Neural cell (in vitro differentiated cells): Measurements from ENCODE around the gene BTBD9. TPM values are rescaled to one million over a fixed set of nuclear protein-coding genes. Genes with fewer than 3 reads are reported as not detected.

ENCODE experiments used
- H2AFZ ChIP-seq: fragments of 200-600, 300-800 bp; sonication (generic), shearing (Covaris generic); 2 replicates; pipeline ENCODE4 v1.6.0; 2014; ENCODE audit warnings: low read depth, mild to moderate bottlenecking, antibody characterized with exemption, low read length, moderate library complexity
- H3F3A ChIP-seq: fragments of 200-600 bp; shearing (Covaris generic); 2 replicates; pipeline ENCODE4 v1.6.1; 2016; ENCODE audit warnings: mild to moderate bottlenecking, moderate library complexity, mixed read lengths, antibody characterized with exemption, low read length; ENCODE audit not compliant: insufficient read depth, poor library complexity, severe bottlenecking
- H3K27ac ChIP-seq: fragments of 200-600, 300-800 bp; sonication (generic), shearing (Covaris generic); 2 replicates; pipeline ENCODE4 v1.5.1; 2014; ENCODE audit warnings: mild to moderate bottlenecking, low read length, moderate library complexity
- H3K27me3 ChIP-seq: fragments of 300-800, 200-600 bp; sonication (generic), shearing (Covaris generic); 2 replicates; pipeline ENCODE4 v1.6.0; 2014; ENCODE audit warnings: mild to moderate bottlenecking, low read depth, low read length, moderate library complexity; ENCODE audit not compliant: insufficient read depth
- H3K36me3 ChIP-seq: fragments of 300-800, 200-600 bp; sonication (generic), shearing (Covaris generic); 2 replicates; pipeline ENCODE4 v1.5.1; 2014; ENCODE audit warnings: mild to moderate bottlenecking, antibody characterized with exemption, low read length, moderate library complexity; ENCODE audit not compliant: insufficient read depth
- H3K4me2 ChIP-seq: fragments of 300-800, 200-600 bp; sonication (generic), shearing (Covaris generic); 2 replicates; pipeline ENCODE4 v1.6.0; 2014; ENCODE audit warnings: mild to moderate bottlenecking, low read length
- H3K4me3 ChIP-seq: fragments of 300-800, 200-600 bp; sonication (generic), shearing (Covaris generic); 2 replicates; pipeline ENCODE4 v1.5.1; 2014; ENCODE audit warnings: mild to moderate bottlenecking, low read length, moderate library complexity
- H3K79me2 ChIP-seq: fragments of 200-600 bp; shearing (Covaris generic); replicated peaks from 2 replicates; pipeline ENCODE4 v1.6.0; 2014; ENCODE audit warnings: mild to moderate bottlenecking, low read length, moderate library complexity; ENCODE audit not compliant: insufficient read depth
- H3K9ac ChIP-seq: fragments of 300-800, 200-600 bp; sonication (generic), shearing (Covaris generic); 2 replicates; pipeline ENCODE4 v1.6.1; 2016; ENCODE audit warnings: mild to moderate bottlenecking, low read length, mixed read lengths
- H3K9me2 ChIP-seq: fragments of 200-600 bp; shearing (Covaris generic); 2 replicates; pipeline ENCODE4 v1.6.1; 2016; ENCODE audit warnings: mild to moderate bottlenecking, low read length, mixed read lengths; ENCODE audit not compliant: insufficient read depth
- H3K9me3 ChIP-seq: fragments of 200-600, 300-800 bp; sonication (generic), shearing (Covaris generic); 2 replicates; pipeline ENCODE4 v1.6.1; 2016; ENCODE audit warnings: mild to moderate bottlenecking, mixed run types, low read length, moderate library complexity, mixed read lengths
- H4K20me1 ChIP-seq: fragments of 200-600 bp; shearing (Covaris generic); 2 replicates; pipeline ENCODE4 v1.6.1; 2016; ENCODE audit warnings: mild to moderate bottlenecking, mixed run types; ENCODE audit not compliant: insufficient read depth
- EP300 ChIP-seq: fragments of 450-650 bp; conservative IDR thresholded peaks from 2 replicates; pipeline ENCODE4 v1.6.1; 2014; ENCODE audit warnings: antibody characterized with exemption, mild to moderate bottlenecking, moderate library complexity; ENCODE audit not compliant: poor library complexity, severe bottlenecking
- EZH2 ChIP-seq: fragments of 200-600, 300-800 bp; shearing (Covaris generic), sonication (generic); IDR thresholded peaks from 2 replicates; pipeline ENCODE4 v1.6.1; 2014; ENCODE audit warnings: antibody characterized with exemption, low read length, borderline replicate concordance, mild to moderate bottlenecking; ENCODE audit not compliant: insufficient read depth, poor library complexity, severe bottlenecking
- MXI1 ChIP-seq: fragments of 450-650 bp; conservative IDR thresholded peaks from 2 replicates; pipeline ENCODE4 v1.6.1; 2014; ENCODE audit warnings: antibody characterized with exemption, mild to moderate bottlenecking; ENCODE audit not compliant: poor library complexity, severe bottlenecking
- POLR2AphosphoS5 ChIP-seq: IDR thresholded peaks from 2 replicates; pipeline ENCODE4 v1.6.1; 2012
- RAD21 ChIP-seq: fragments of 450-650 bp; conservative IDR thresholded peaks from 2 replicates; pipeline ENCODE4 v1.6.1; 2014; ENCODE audit warnings: antibody characterized with exemption, mild to moderate bottlenecking, moderate library complexity
- SMC3 ChIP-seq: fragments of 450-650 bp; conservative IDR thresholded peaks from 2 replicates; pipeline ENCODE4 v1.6.1; 2014; ENCODE audit warnings: antibody characterized with exemption, mild to moderate bottlenecking, moderate library complexity; ENCODE audit not compliant: poor library complexity
- TAF1 ChIP-seq: IDR thresholded peaks from 2 replicates; pipeline ENCODE4 v1.6.1; 2012; ENCODE audit warnings: low read depth
- polyA plus RNA-seq: library from polyadenylated mRNA; depleted of rRNA; stranded (reverse); fragments of >200 nt; gene quantifications from 2 replicates; pipeline ENCODE4 v1.2.3, GENCODE V29; 2014
- TF ChIP-seq, protein P1 (sequence below): IDR thresholded peaks from 2 replicates; pipeline ENCODE4 v1.6.1; 2012; ENCODE audit warnings: borderline replicate concordance
- TF ChIP-seq, protein P2 (sequence below): fragments of 450-650 bp; IDR thresholded peaks from 2 replicates; pipeline ENCODE4 v1.5.1; 2014; ENCODE audit warnings: antibody characterized with exemption, mild to moderate bottlenecking, moderate library complexity; ENCODE audit not compliant: poor library complexity, severe bottlenecking

Gene BTBD9
- polyA plus RNA-seq, 1 donor from 2014 or later = 6.2 TPM

DNA sequence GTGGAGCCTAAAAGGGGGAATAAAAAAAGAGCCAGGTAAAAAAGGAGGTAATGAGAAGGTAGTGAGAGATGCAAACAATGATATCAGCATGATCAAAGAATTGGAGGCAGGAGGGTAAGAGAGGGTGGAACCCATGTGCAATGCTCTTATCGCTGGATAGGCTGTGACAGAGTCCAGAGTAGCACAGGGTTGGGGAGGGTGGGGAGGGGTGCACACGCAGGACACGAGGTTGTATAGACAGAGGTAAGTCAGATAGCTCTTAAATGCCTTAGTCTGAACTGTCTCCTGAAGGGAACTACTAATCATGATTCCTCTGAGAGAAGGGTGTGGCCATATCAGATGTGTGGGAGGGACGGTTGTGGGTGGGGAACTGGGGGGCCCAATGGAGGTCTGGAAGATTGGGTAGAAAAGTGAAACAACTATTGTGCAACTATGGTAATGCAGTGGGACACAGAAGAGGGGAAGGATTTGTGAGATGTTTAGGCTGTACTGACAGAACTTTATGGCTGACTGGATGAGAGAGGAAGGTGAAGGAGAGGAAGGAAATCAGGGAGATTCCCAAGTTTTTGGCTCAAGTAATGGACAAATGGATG is 354.8 kb downstream of the BTBD9 start (continued):
- no peak for TF ChIP-seq RAD21

- peak overlapping the region; percentile 22 for H3K9ac ChIP-seq
- H2AFZ ChIP-seq = no peak overlapping the region
- peak overlapping the region; percentile 38 for H3K4me3 ChIP-seq
- H3K9me2 ChIP-seq = no peaks in the 10 kb centered on the region
- no peaks in the 10 kb centered on the region for H3K27me3 ChIP-seq
- H3K36me3 ChIP-seq = no peaks in the 10 kb centered on the region
- H3F3A ChIP-seq = no peaks in the 10 kb centered on the region
- no peak for TF ChIP-seq EZH2
- TF ChIP-seq RAD21 = peak; percentile 36
- TF ChIP-seq, protein P1, sequence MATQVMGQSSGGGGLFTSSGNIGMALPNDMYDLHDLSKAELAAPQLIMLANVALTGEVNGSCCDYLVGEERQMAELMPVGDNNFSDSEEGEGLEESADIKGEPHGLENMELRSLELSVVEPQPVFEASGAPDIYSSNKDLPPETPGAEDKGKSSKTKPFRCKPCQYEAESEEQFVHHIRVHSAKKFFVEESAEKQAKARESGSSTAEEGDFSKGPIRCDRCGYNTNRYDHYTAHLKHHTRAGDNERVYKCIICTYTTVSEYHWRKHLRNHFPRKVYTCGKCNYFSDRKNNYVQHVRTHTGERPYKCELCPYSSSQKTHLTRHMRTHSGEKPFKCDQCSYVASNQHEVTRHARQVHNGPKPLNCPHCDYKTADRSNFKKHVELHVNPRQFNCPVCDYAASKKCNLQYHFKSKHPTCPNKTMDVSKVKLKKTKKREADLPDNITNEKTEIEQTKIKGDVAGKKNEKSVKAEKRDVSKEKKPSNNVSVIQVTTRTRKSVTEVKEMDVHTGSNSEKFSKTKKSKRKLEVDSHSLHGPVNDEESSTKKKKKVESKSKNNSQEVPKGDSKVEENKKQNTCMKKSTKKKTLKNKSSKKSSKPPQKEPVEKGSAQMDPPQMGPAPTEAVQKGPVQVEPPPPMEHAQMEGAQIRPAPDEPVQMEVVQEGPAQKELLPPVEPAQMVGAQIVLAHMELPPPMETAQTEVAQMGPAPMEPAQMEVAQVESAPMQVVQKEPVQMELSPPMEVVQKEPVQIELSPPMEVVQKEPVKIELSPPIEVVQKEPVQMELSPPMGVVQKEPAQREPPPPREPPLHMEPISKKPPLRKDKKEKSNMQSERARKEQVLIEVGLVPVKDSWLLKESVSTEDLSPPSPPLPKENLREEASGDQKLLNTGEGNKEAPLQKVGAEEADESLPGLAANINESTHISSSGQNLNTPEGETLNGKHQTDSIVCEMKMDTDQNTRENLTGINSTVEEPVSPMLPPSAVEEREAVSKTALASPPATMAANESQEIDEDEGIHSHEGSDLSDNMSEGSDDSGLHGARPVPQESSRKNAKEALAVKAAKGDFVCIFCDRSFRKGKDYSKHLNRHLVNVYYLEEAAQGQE = peak; percentile 98
- TF ChIP-seq TAF1 = no peak
- TF ChIP-seq MXI1 = no peak
- TF ChIP-seq SMC3 = peak; percentile 43
- TF ChIP-seq, protein P2, sequence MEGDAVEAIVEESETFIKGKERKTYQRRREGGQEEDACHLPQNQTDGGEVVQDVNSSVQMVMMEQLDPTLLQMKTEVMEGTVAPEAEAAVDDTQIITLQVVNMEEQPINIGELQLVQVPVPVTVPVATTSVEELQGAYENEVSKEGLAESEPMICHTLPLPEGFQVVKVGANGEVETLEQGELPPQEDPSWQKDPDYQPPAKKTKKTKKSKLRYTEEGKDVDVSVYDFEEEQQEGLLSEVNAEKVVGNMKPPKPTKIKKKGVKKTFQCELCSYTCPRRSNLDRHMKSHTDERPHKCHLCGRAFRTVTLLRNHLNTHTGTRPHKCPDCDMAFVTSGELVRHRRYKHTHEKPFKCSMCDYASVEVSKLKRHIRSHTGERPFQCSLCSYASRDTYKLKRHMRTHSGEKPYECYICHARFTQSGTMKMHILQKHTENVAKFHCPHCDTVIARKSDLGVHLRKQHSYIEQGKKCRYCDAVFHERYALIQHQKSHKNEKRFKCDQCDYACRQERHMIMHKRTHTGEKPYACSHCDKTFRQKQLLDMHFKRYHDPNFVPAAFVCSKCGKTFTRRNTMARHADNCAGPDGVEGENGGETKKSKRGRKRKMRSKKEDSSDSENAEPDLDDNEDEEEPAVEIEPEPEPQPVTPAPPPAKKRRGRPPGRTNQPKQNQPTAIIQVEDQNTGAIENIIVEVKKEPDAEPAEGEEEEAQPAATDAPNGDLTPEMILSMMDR = no peak
- TF ChIP-seq POLR2AphosphoS5 = peak; percentile 89
- TF ChIP-seq EP300 = peak; percentile 100
- no peaks in the 10 kb centered on the region for H4K20me1 ChIP-seq
- H3K9me3 ChIP-seq = no peaks in the 10 kb centered on the region
- H3K79me2 ChIP-seq = no peaks in the 10 kb centered on the region
- H3K4me2 ChIP-seq = peak overlapping the region; percentile 15
- peak overlapping the region; percentile 75 for H3K27ac ChIP-seq
Observed at GRCh38 chr6:38283734-38284362, 355.9 kb downstream of the BTBD9 start.

DNA sequence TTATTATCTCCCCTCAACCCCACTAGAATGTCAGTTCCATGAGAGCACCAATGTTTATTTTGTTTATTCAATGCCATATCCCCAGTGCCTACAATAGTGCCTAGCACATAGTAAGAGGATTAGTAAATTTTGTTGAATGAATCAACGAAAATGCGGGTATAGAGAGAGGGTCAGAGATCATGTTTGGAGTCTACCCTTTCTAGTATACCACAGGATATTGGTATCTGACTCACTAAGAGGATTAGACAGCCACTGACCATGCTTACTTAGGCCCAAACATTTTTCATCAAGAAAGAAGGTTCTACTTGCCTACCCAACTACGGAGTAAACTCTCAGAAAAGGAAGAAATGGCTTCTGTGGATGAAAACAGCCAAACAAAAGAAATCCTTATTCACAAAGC is 356.8 kb downstream of the BTBD9 start:
- H2AFZ ChIP-seq = no peak overlapping the region
- no peaks in the 10 kb centered on the region for H3K79me2 ChIP-seq
- H3K27me3 ChIP-seq = no peaks in the 10 kb centered on the region
- no peaks in the 10 kb centered on the region for H3K9me3 ChIP-seq
- no peaks in the 10 kb centered on the region for H3F3A ChIP-seq
- H3K27ac ChIP-seq = peak overlapping the region; percentile 75
- H3K4me3 ChIP-seq = no peak overlapping the region
- H4K20me1 ChIP-seq = no peaks in the 10 kb centered on the region
- TF ChIP-seq EP300 (no peak), MXI1 (no peak), RAD21 (no peak), TAF1 (no peak), EZH2 (no peak), POLR2AphosphoS5 (no peak), SMC3 (no peak)
- TF ChIP-seq, protein P1 = no peak
- TF ChIP-seq, protein P2 = no peak
- H3K9ac ChIP-seq = no peak overlapping the region
- no peak overlapping the region for H3K4me2 ChIP-seq
- H3K9me2 ChIP-seq = no peaks in the 10 kb centered on the region
- H3K36me3 ChIP-seq = no peaks in the 10 kb centered on the region
